ENCODE data around the gene RWDD3.

Gene RWDD3

DNA sequence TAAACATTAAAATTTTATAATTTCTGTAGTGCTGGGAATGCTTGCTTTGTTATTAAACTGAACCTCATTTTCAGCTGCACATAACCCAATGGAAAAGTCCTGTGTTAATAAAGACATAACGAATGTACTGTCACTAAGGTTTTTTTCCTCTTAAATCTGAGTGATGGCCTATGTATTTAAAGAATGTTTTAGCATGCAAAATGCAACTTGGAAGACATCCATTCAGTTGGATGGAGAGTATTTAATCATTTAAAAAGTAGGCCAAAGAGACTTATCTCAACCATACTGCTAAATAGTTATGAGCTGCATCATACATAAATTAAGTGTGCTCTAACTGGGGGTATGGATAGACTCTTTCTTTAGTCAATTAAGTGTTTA, 48.5 kb downstream of the RWDD3 start:
- no peaks in the 10 kb centered on the region for H3K27me3 ChIP-seq (ENCODE audit: control insufficient read depth in 1 of 2, insufficient read depth in 2 of 2, low read length in 2 of 2)
- H3K4me3 ChIP-seq (ENCODE audit: low read length in 2 of 2), result no peak overlapping the region
- no peaks in the 10 kb centered on the region for H3K36me3 ChIP-seq (ENCODE audit: control insufficient read depth in 2 of 2, insufficient read depth in 2 of 2, low read length in 2 of 2)
- no peaks in the 10 kb centered on the region for H3K9me3 ChIP-seq (ENCODE audit: control insufficient read depth in 2 of 2, low read length in 2 of 2)
- H3K4me1 ChIP-seq (ENCODE audit: control insufficient read depth, insufficient read depth, low read length), result no peaks in the 10 kb centered on the region
- H3K27ac ChIP-seq (ENCODE audit: low read length), result no peak overlapping the region
- no peak overlapping the region for H3K9ac ChIP-seq (ENCODE audit: low read length in 2 of 2)

DNA sequence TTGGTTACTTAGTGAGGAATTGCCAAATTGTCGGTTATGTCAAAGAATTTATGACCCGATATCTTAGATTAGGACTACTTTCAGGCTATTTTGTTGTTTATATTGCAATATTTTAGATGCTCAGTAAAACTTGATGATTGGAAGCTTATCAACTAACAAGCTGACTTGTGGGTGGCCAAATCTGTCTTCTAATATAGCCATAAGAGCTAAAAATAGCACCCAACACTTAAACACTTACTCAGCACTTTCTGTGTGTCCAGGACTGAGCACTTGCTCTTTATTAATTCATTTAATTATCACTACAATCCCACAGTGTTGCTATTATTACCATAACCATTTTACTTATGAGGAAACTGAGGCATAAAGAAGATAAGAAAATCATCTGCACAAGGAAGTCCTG, 50.4 kb downstream of the RWDD3 start:
- Histone ChIP-seq H3K9ac (ENCODE audit: low read length in 2 of 2) (no peak overlapping the region), H3K9me3 (ENCODE audit: control insufficient read depth in 2 of 2, low read length in 2 of 2) (no peaks in the 10 kb centered on the region), H3K27ac (ENCODE audit: low read length) (no peak overlapping the region), H3K27me3 (ENCODE audit: control insufficient read depth in 1 of 2, insufficient read depth in 2 of 2, low read length in 2 of 2) (no peaks in the 10 kb centered on the region), H3K36me3 (ENCODE audit: control insufficient read depth in 2 of 2, insufficient read depth in 2 of 2, low read length in 2 of 2) (no peaks in the 10 kb centered on the region), H3K4me3 (ENCODE audit: low read length in 2 of 2) (no peak overlapping the region), H3K4me1 (ENCODE audit: control insufficient read depth, insufficient read depth, low read length) (no peaks in the 10 kb centered on the region)

DNA sequence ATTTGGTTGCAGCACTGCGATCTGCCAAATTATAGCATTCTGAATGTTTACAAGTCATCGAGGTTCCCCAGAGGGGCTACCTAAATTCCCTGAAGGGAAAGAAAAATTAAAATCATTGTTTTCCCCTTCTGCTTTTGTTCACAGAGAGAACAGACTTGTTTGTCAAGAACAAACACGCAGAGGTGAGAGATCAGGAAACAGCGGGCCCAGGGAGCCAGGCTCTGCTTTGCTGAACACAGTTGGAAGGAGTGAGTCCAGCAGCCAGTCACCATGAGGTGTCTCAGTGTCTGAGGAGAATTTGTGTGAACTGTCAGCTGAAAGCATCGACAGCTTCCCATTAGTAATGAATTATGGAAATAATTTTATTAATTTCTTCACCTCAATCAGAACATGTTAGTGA, 52.5 kb downstream of the RWDD3 start:
- no peak overlapping the region for H3K9ac ChIP-seq (ENCODE audit: low read length in 2 of 2)
- no peak overlapping the region for H3K4me3 ChIP-seq (ENCODE audit: low read length in 2 of 2)
- H3K9me3 ChIP-seq (ENCODE audit: control insufficient read depth in 2 of 2, low read length in 2 of 2), result no peaks in the 10 kb centered on the region
- no peaks in the 10 kb centered on the region for H3K27me3 ChIP-seq (ENCODE audit: control insufficient read depth in 1 of 2, insufficient read depth in 2 of 2, low read length in 2 of 2)
- H3K36me3 ChIP-seq (ENCODE audit: control insufficient read depth in 2 of 2, insufficient read depth in 2 of 2, low read length in 2 of 2), result no peaks in the 10 kb centered on the region
- H3K4me1 ChIP-seq (ENCODE audit: control insufficient read depth, insufficient read depth, low read length), result no peaks in the 10 kb centered on the region
- H3K27ac ChIP-seq (ENCODE audit: low read length), result no peak overlapping the region

DNA sequence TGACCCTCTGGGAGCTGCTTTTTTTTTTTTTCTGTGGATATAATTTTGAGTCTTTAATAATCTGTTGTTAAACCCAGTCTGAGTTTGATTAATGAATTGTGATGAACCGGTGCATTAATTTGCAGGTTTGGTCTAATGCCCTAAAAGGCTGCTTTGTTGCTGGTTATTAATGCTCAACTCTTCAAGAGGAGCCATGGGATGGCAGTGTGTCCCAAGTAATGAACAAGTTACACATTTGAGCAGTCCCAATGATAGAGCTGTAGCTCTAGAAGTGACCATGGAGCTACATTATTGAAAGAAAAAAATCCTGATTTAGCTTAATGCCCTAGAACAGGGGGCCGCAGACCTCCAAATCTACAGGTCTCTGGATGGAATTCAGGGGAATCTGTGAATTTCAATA, 53.1 kb downstream of the RWDD3 start:
- Histone ChIP-seq H3K4me3 (ENCODE audit: low read length in 2 of 2) (no peak overlapping the region), H3K27me3 (ENCODE audit: control insufficient read depth in 1 of 2, insufficient read depth in 2 of 2, low read length in 2 of 2) (no peaks in the 10 kb centered on the region), H3K27ac (ENCODE audit: low read length) (no peak overlapping the region), H3K9ac (ENCODE audit: low read length in 2 of 2) (no peak overlapping the region), H3K36me3 (ENCODE audit: control insufficient read depth in 2 of 2, insufficient read depth in 2 of 2, low read length in 2 of 2) (no peaks in the 10 kb centered on the region), H3K9me3 (ENCODE audit: control insufficient read depth in 2 of 2, low read length in 2 of 2) (no peaks in the 10 kb centered on the region), H3K4me1 (ENCODE audit: control insufficient read depth, insufficient read depth, low read length) (no peaks in the 10 kb centered on the region)

DNA sequence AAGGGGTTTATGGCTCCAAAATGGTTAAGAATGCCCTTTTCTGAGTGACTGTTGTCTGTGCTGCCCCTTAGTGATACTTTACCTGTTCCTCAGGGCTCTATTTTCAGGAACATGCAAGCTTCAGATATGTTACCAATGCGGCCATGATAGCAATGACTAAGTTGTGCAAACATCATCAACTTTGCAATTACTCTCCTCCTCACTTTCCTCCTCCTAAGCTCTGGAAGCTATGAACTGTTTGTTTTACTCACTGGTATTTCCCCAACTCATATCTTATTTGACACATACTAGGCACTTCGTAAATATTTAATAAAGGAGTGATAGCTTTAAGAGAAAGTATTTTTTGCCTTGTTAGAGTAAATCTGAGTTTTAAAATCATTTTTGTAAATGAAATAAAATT, 53.8 kb downstream of the RWDD3 start:
- Histone ChIP-seq H3K36me3 (ENCODE audit: control insufficient read depth in 2 of 2, insufficient read depth in 2 of 2, low read length in 2 of 2) (no peaks in the 10 kb centered on the region), H3K4me3 (ENCODE audit: low read length in 2 of 2) (no peak overlapping the region), H3K27ac (ENCODE audit: low read length) (no peak overlapping the region), H3K27me3 (ENCODE audit: control insufficient read depth in 1 of 2, insufficient read depth in 2 of 2, low read length in 2 of 2) (no peaks in the 10 kb centered on the region), H3K9me3 (ENCODE audit: control insufficient read depth in 2 of 2, low read length in 2 of 2) (no peaks in the 10 kb centered on the region), H3K4me1 (ENCODE audit: control insufficient read depth, insufficient read depth, low read length) (no peaks in the 10 kb centered on the region), H3K9ac (ENCODE audit: low read length in 2 of 2) (no peak overlapping the region)

All from stomach smooth muscle (tissue), 2 donors.